Thyroid gland (tissue), 4 donors: ENCODE results near the gene GABPB1. TPM values are rescaled to one million over a fixed set of nuclear protein-coding genes. Genes with fewer than 3 reads are reported as not detected.

Source experiments
- DNase-seq, 2 donors: peaks; one replicate each; pipeline ENCODE4 v3.0.0-alpha.2; 2019
- H3K27ac ChIP-seq, 3 donors: fragments of 200-600 bp; sonication (generic); 1 replicate in 2 of 3; 2 replicates in 1 of 3; pipeline ENCODE4 v1.5.1; 2016 to 2019; ENCODE audit warnings: mild to moderate bottlenecking in 1 of 3, moderate library complexity in 1 of 3
- H3K27me3 ChIP-seq: fragments of 200-600 bp; sonication (generic); one replicate; pipeline ENCODE4 v1.5.1; 2019
- H3K36me3 ChIP-seq, 2 donors: fragments of 200-600 bp; sonication (generic); one replicate each; pipeline ENCODE4 v1.5.1; 2016 to 2019
- H3K4me1 ChIP-seq, 2 donors: fragments of 200-600 bp; sonication (generic); one replicate each; pipeline ENCODE4 v1.5.1; 2017 to 2019
- H3K4me3 ChIP-seq, 3 donors: fragments of 200-600 bp; sonication (generic); replicated peaks in 1 of 3; 1 replicate in 2 of 3; 2 replicates in 1 of 3; pipeline ENCODE4 v1.5.1; 2016; ENCODE audit warnings: mild to moderate bottlenecking in 1 of 3
- H3K9me3 ChIP-seq: fragments of 200-600 bp; sonication (generic); one replicate; pipeline ENCODE4 v1.5.1; 2017
- POLR2A ChIP-seq, 2 donors: fragments of 450-650 bp; IDR thresholded peaks; one replicate each; pipeline ENCODE4 v1.6.1; 2017; ENCODE audit warnings: antibody characterized with exemption in 2 of 2, mild to moderate bottlenecking in 2 of 2, moderate library complexity in 1 of 2
- WGBS, 2 donors: methylation state at CpG; one replicate each; pipeline ENCODE4 v1.1.5; 2017; 5-methylcytosine and 5-hydroxymethylcytosine counted together
- intact Hi-C: fragments of 100-400 bp; cut with DNase I; formaldehyde crosslinking; loops from one replicate; pipeline ENCODE4 v1.15.1; 2023
- total RNA-seq, 4 donors: library from RNA; depleted of rRNA; stranded (reverse); fragments of >200 nt; gene quantifications; one replicate each; pipeline ENCODE4 v1.2.3, GENCODE V29; 2016
- TF ChIP-seq, protein P1 (sequence below), 6 experiments: fragments of 200-600 bp in 3 of 6; fragments of 450-650 bp in 3 of 6; sonication (generic) in 3 of 6; IDR thresholded peaks; one replicate each; pipeline ENCODE4 v1.5.1; 2016 to 2019; ENCODE audit warnings: antibody characterized with exemption in 6 of 6, mild to moderate bottlenecking in 2 of 6, inconsistent platforms in 1 of 6, moderate library complexity in 1 of 6

The GABPB1 gene
- total RNA-seq, 4 donors from 2014 or later, result 22.2 to 30.0 (median 27.3) TPM

DNA sequence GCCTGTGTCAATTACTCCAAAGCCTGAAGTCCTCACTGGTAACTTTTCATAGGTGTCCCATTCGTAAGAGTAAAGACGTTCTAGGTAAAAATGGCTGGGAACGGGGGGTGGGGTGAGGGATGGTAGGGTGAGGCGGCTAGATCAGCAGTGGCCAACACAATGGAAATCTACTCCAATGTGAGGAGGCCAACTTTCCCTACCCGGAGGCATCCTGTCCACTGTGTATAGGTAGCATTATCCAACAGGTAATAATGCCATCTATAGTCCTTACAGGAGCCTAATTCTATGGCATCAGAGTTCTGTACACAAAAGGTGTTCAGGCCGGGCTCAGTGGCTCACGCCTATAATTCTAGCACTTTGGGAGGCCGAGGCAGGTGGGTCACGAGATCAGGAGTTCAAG, 118.6 kb downstream of the GABPB1 start:
- DNase-seq, result no peak
- Histone ChIP-seq H3K27ac (no peak overlapping the region), H3K4me3 (no peak overlapping the region), H3K4me1 (peaks cover 0 to 4% of the 10 kb centered on the region in 2 donors), H3K27me3 (no peaks in the 10 kb centered on the region), H3K9me3 (no peaks in the 10 kb centered on the region), H3K36me3 (no peaks in the 10 kb centered on the region)
- TF ChIP-seq POLR2A (IDR thresholded peaks at IDR 0.05), result no peak
- TF ChIP-seq, protein P1, sequence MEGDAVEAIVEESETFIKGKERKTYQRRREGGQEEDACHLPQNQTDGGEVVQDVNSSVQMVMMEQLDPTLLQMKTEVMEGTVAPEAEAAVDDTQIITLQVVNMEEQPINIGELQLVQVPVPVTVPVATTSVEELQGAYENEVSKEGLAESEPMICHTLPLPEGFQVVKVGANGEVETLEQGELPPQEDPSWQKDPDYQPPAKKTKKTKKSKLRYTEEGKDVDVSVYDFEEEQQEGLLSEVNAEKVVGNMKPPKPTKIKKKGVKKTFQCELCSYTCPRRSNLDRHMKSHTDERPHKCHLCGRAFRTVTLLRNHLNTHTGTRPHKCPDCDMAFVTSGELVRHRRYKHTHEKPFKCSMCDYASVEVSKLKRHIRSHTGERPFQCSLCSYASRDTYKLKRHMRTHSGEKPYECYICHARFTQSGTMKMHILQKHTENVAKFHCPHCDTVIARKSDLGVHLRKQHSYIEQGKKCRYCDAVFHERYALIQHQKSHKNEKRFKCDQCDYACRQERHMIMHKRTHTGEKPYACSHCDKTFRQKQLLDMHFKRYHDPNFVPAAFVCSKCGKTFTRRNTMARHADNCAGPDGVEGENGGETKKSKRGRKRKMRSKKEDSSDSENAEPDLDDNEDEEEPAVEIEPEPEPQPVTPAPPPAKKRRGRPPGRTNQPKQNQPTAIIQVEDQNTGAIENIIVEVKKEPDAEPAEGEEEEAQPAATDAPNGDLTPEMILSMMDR (IDR thresholded peaks at IDR 0.05), result no peak
- WGBS, 2 donors, result 92 to 97% methylated on average over 9 of the region's 9 CpGs
- intact Hi-C loops, result no loop called here

DNA sequence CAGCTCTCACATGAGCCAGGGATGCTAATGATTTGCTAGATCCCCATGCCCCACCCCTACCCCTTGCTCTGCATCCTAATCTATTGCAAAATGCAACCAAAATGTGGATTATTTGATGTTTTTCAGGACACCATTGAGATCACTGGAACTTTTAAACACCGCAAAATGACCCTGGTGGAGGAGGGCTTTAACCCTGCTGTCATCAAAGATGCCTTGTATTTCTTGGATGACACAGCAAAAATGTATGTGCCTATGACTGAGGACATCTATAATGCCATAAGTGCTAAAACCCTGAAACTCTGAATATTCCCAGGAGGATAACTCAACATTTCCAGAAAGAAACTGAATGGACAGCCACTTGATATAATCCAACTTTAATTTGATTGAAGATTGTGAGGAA, 119.2 kb downstream of the GABPB1 start:
- Histone ChIP-seq H3K36me3 (no peaks in the 10 kb centered on the region), H3K4me3 (no peak overlapping the region), H3K9me3 (no peaks in the 10 kb centered on the region), H3K4me1 (peaks cover 0 to 6% of the 10 kb centered on the region in 2 donors), H3K27me3 (no peaks in the 10 kb centered on the region), H3K27ac (no peak overlapping the region)
- WGBS, 2 donors, result 93% methylated on average over 1 of the region's 1 CpG
- TF ChIP-seq POLR2A (IDR thresholded peaks at IDR 0.05), result no peak
- TF ChIP-seq, protein P1 (IDR thresholded peaks at IDR 0.05), result no peak
- intact Hi-C loops, result no loop called here
- no peak for DNase-seq

DNA sequence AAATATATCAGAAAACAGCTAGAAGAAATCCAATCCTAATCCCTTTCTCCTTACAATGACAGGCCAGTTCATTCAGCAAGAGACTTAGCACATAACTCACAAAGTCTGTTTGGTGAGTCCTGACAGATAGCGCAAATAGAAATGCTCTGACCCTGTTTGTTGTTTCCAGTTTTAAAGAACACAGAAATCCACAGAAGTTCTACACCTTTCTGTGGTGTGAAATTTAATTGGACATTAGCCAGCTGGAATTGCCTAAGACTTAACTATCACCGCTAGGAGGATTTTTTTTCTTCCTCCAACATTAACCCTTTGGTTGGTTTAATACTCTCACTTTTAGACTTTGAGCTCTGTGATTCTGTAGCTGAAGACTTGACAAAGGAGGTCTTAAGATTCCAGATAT, 120.2 kb downstream of the GABPB1 start:
- peaks cover 0 to 6% of the 10 kb centered on the region in 2 donors for H3K4me1 ChIP-seq
- intact Hi-C loops, result no loop called here
- TF ChIP-seq, protein P1 (IDR thresholded peaks at IDR 0.05), result no peak
- TF ChIP-seq POLR2A (IDR thresholded peaks at IDR 0.05), result no peak
- H3K9me3 ChIP-seq, result no peaks in the 10 kb centered on the region
- H3K36me3 ChIP-seq, result no peaks in the 10 kb centered on the region
- DNase-seq, result no peak
- WGBS, 2 donors, result 67 to 73% methylated on average over 2 of the region's 2 CpGs
- no peak overlapping the region for H3K4me3 ChIP-seq
- no peak overlapping the region for H3K27ac ChIP-seq
- no peaks in the 10 kb centered on the region for H3K27me3 ChIP-seq

DNA sequence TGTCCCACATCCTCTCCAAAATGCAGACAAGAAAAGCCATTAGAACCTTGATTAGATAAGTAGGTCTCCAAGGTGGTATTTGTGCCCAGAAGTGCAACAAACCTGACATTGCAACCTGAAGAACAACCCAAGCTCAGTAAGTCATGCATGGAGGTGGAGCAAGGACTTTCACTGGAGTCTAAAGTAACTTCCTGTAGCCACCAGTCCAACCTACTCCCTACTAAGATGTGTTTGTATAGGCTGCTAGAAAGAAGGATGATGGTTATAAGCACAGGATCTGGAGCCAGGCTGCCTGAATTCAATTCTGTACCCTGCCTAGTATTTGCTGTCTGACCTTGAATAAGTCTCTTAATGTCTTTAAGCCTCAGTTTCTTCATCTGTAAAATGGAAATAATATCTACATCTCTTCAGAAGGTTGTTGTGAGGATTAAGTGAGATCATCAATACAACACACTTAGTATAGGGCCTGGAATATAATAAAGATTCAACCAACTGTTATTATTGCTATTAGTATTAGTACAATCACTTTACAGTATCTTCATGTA, 121.7 kb downstream of the GABPB1 start:
- intact Hi-C loops, result no loop called here
- DNase-seq, result no peak
- no peak for TF ChIP-seq POLR2A (IDR thresholded peaks at IDR 0.05)
- TF ChIP-seq, protein P1 (IDR thresholded peaks at IDR 0.05), result no peak
- Histone ChIP-seq H3K9me3 (no peaks in the 10 kb centered on the region), H3K27ac (no peak overlapping the region), H3K4me1 (peaks cover 0 to 6% of the 10 kb centered on the region in 2 donors), H3K4me3 (no peak overlapping the region), H3K36me3 (no peaks in the 10 kb centered on the region), H3K27me3 (no peaks in the 10 kb centered on the region)

DNA sequence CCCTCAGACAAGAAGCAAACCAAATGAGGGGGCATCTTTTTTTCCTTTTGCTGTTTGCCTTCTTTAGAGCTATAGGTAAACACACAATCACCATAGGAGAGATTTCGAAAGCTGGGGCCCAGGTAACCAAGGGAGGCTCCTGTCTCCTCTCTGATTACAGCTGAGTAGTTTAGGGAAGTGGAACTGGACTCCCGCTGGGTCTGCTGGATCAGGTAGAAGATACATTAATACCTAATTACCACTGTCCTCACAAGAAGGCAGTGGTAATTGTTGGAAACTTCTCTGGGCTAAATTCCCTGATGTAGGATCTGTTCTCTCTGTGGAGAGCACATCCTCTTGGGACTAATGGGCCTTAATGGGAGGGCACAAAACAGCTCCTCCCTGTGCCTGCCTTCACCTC, 122.2 kb downstream of the GABPB1 start:
- intact Hi-C loops, result no loop called here
- Histone ChIP-seq H3K4me3 (no peak overlapping the region), H3K36me3 (no peaks in the 10 kb centered on the region), H3K27me3 (no peaks in the 10 kb centered on the region), H3K4me1 (peaks cover 0 to 7% of the 10 kb centered on the region in 2 donors), H3K27ac (no peak overlapping the region), H3K9me3 (no peaks in the 10 kb centered on the region)
- DNase-seq, result no peak
- TF ChIP-seq POLR2A (IDR thresholded peaks at IDR 0.05), result no peak
- TF ChIP-seq, protein P1 (IDR thresholded peaks at IDR 0.05), result no peak
- WGBS, 2 donors, result 92 to 96% methylated on average over 2 of the region's 2 CpGs
